OCI-M2 (cell line): Measurements from ENCODE around the gene SIKE1.
"Not testable (repeated sequence)": the region's sequence is repeated elsewhere in the genome, so short reads cannot be mapped to it uniquely, and the experiment has no call there.

ENCODE experiments used
- DNase-seq: peaks from one replicate; lab custom pipeline; 2025; ENCODE audit not compliant: unreplicated experiment; lab: John Stamatoyannopoulos, UW

The SIKE1 gene

DNA sequence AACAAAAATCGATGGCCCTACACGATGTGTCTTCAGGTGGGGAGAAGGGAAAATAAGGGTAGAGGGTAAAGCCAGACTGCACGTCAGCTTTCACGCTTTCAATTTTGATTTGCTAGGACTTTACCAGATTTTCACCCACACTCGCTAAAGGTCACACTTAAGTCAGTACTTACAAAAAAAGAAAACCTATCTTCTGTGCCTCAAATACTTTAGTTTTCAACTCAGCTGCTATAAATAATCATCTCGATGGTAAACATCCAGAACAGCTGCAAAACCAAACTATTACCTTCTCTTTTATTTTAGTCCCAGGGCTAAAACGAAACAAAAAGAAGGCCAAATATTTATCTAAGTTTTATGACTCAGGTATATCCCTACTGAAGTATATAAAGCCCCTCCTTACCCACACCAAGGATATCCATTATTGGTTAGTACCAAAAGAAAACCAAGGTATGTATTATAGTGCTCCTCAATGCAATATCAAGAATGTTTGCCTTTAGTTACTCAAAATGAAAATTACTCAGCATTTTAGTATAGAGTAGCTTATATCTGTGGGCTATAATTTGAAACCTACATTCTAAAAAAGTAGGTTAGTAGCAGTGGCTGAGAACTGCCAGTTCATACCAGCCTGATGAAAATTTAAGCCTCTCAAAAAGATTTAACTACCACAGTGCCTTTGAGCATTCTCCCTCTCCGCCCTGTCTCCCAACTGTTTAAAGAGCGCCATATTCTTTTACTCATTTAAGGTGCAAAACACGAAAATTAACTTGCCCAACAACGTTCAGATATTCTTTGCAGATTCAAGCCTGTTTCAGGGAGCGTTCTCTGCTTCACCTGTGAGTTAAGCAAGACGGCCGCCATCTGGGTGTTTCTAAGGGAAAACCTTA, 24.2 kb downstream of the SIKE1 start:
- DNase-seq: no peak

DNA sequence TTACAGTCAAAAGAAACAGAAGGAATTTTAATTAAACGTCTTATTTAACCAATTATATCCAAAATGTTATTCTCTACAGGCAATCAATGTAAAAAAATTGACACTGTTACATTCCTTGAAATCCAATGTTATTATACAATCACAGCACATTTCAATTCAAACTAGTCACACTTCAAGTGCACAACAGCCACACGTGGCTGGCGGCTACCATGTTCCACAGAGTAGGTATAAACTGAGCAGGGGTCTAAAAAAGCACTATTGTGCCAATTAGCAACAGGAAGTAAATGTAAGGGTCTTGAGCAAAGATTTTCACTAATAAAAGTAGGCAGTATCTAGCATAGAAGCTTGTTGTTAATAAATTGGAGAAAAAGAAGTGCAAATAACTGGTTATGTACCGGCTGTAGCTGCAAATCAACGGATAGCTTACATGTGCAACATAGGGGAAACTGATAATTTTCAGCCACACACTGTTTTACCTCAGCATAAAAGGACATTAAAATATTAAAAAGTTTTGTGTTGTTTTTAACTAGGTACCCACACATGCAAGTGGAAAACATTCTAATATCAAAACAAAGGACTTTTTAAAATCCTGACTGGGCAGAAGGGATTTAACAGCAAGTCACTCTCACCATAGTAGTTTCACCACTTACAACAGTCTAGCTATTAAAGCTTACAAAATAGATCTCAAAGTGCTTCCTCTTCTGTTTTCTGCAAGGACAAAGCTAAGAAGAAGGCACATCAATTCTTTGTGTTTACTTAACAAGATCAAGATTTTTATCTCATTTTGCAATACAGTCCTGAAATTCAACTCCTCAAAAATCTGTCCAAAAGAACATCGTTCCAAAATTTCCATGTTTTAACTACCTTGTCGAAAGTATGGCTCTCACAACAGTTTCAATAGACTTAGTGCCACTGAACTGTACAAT, 25.2 kb downstream of the SIKE1 start:
- no peak for DNase-seq

DNA sequence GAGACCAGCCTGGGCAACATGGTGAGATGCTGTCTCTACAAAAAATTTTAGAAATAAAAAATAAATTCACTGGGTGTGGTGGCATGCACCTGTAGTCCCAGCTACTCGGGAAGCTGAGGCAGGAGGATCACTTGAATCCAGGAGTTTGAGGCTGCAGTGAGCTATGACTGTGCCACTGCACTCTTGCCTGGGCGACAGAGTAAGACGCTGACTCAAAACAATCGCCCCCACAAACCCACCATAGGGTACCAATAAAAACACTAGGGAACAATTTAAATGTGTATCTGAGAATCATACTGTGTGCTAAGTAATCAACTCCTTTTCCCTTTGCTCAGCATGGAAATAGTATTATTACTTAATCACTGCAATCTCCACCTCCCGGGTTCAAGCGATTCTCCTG, 26.8 kb downstream of the SIKE1 start:
- DNase-seq: not testable (repeated sequence)

DNA sequence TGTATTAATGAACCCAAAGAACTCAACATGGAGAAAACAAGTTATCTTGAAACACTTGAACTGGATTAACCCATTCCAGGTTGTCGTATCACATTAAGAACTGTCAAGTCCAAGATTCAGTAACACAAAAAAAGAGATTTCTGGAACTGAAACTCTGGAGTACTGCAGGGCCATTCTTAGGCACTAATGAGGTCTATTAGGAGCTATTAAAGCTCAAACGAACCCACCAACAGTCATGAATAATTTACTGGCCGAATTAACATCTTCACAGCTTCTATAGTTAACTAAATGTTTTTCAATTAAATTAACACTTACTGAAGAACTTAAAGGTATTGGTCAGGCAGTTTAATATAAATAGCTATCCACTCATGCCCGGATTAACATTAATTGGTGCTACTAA, 27.3 kb downstream of the SIKE1 start:
- DNase-seq: no peak

DNA sequence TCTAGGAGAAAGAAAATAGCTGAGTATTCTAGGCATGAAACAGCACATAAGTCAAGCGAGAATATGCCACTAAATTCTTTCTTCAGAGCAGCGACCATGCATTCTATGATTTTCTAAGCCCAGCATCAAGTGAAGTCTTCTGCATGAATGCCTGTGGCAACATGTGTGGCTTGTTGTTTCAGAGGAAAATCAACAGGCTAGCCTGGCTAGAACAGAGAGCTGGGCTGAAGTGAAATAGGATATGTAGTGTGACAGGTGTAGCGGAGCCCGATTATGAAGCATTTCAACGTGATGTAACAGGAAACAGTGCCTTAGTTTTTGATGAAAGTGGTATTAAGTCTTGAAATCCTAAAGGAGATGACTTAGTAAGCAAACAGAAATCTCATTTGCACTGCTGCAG, 29.7 kb downstream of the SIKE1 start:
- no peak for DNase-seq

DNA sequence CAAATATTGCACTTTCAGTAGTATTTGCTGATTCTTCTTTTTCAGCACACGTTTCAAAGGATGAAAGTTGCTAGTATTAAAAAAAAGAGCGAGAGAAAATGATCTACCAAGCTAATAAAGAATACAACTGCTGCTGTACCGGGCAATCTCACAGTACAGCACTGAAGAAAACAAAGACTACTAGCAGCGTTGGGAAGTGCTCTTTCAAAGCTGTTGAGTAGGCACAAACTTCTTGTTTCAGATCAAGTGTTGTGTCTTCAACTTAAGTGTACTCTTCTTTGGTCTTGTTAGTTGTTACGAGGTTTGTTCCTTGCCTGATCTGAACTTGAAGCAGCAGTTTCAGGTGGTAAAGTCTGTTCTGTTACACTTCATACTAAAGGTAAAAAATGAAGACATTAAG, 30.6 kb downstream of the SIKE1 start:
- no peak for DNase-seq

DNA sequence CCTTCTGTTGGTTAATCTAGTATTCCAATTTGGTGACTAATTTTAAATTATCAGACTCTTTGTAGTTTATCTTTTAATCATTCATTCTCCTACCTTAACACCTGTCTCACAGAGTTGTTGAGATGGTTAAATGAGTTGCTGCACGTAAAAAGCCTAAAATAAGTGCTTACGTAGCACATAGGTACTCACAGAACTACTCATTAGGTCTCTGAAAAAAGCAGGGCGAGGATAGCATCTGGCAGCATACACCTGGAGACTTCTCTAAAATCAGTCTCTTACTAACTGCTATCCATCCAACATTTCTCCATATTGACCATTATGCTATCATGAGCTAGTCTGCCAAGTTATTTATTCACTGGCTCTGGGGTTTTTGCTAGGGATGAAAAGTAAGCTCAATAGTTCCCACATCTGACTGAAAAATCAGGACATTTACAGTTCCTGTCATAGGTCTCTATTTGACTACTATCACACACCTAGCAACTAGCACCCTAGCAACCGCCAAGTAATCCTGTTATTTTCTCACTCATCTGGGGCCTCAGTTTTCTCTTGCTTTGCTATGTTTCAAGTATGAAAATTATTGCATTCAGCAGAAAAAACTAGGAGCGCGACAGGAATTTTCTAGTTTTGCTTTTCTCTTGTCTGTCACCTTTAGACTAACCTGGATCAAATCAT, 33.9 kb downstream of the SIKE1 start:
- DNase-seq: no peak

DNA sequence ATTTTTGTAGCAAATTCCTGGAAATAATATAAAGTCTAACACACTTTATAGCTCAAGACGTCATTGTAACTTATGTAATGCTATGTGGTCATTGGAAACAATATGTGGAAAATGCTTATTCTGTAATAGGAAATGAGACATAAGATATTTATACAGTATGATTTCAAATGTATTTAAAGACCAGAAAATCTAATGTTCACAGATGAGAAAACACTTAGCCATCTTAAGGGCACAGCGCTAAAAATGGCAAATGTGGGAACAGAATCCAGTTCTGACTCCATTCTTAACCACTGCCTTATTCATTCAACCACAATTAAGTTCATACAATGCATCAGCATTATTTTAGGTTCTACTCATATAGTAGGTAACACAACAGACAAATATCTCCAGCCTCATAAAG, 35.2 kb downstream of the SIKE1 start:
- no peak for DNase-seq

DNA sequence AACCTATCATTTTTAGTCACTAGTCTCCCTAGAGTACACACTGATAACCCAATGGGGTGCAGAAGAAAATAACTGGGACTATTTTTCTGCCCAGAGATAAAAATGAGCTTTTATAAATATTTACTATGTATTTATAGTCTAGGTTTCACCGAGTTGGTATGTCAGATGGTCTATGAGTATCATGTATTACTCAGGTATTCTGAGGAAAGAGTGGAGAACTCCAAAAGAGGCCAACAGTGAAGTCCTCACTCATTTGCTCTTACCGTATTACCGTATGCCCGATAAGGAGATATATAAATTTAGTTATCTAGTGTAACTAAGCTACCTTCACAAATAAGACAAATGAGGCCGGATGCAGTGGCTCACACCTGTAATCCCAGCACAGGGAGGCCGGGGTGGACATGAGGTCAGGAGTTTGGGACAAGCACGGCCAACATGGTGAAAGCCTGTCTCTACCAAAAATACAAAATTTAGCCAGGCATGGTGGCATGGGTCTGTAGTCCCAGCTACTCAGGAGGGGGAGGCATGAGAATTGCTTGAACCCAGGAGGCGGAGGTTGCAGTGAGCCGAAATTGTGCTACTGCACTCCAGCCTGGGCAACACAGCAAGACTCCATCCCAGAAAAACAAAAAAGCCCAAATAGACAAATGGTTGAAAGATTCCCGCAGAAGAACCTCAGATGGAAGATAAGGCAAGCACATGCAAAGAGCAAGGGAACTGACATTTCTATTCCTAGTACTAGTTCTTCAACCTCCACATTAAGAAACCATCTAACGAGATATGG, 38.3 kb downstream of the SIKE1 start:
- no peak for DNase-seq

DNA sequence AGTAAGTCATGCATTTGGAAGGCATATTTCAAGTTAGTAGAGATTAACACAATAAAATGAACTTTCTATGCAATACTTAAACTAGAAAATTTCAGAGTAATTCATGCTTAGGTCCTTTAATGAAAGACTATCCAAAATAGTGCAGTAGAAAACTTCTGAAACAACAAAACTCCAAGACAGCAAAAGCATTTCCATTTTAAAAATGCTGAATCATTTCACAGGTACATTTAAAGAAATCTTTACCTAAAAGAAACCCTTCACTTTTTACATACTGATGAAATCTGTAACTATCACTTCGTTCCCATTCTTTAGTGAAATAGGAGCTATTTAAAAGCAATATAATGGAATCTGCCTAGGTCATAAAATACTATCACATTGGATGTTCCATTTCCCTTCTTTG, 40.2 kb downstream of the SIKE1 start:
- no peak for DNase-seq

DNA sequence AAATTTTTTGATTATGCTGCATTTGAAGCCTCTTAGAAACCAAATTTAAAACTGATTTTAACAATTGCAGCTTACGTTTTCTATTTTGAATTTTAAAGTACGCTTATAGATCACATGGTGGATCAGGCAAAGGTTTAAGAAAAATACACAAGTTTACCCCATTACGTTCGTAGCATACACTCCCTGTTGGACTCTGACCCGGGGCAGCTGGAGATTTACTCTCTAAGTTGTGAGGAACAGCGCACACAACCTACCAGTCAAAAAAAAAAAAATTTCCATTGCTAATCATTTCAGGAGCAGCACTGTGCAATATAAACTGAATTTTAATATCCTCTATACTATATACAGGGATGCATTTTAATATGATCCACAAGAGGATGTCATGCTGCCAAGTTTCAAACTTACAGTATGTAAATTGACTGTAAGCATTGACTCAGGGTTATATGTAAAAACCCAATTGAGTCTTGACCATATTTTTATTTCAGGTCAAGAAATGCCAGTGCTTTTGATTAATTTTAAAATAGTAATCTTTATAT, 43.1 kb downstream of the SIKE1 start:
- DNase-seq: no peak

DNA sequence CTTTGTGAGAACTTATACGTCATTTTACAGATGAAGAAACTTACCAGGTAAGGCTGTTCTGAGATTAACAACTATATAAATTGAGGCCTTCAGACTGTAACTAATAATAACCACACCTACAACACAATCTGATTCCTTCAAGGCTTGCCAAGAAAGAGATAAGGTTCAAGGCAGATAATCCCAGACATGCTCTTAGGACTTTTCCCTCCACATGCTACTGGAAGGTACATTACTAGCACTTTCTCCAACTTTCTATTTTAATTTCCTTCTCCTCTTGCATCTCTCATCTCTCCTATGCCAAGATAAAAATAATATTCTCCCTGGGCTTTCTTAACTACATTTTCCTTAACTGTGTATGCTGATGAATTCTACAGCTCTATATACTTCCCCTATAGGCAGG, 45.0 kb downstream of the SIKE1 start:
- no peak for DNase-seq

DNA sequence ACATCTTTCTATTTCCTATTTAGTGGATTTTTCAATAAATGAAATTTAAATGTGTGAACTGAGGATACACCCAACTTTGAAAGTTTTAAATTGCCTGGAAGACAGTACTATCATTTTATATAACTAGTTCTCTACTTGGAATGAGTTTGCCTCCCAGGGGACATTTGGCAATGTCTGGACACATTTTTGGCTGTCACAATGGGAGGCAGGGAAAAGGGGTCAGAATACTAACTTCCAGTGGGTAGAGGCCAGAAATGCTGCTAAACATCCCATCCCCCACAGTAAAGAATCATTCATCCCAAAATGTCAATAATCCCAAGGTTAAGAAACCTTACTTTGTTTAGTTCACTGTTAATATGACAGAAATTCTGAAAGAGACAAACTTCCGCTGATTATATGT, 50.7 kb downstream of the SIKE1 start:
- DNase-seq: no peak

DNA sequence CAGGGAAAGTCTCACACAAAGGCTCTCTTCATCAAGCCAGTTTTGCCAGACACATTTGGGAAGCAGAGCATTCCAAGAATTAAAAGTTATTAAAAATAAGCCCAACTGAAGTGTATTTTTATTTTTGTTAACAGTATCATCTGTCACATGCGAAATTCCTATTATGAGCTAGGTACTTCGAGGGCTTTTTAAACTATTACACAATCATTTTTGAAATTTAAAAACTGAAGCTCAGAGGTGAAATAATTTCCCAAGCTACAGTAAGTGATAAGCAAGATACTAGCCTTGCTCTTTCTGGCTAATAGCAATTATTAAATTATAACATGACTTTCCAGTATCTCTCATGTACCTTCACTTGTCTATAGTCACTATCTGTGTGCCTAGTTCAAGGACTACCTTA, 51.9 kb downstream of the SIKE1 start:
- no peak for DNase-seq

DNA sequence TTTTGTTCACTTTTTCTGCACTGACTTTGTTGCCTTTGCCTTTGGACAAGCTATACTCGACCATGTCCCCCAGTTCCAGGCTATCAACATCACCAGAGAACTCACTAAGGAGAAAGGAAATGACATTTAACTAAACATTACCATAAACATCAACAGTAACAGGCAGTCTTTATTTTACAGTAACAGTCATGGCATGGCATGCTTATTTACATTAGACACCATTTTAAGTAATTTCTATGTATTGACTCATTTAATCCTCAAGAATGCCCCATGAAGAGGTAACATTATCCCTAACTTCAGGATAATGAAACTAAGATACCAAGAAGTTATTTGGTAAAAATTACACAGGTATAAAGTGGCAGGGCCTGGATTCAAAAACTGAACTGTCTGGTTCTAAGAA, 55.3 kb downstream of the SIKE1 start:
- DNase-seq: no peak

DNA sequence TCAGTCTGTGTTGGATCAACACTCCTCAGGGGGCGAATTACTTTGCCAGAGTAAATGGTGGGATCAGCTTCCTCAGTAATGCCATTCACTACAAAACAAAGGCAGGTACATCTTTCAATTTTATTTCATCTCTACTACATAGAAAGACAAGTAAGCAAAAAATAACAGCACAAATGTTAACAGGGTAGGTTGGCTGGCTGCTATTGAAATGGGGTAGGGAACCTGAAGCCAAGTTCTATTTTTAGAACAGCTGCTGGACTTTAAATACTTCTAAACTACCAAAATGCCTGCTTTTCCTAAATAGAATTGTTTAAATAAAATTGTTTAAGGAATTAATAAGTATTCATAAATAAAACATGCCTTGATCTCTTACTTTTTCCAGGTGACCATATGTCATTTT, 56.6 kb downstream of the SIKE1 start:
- no peak for DNase-seq

DNA sequence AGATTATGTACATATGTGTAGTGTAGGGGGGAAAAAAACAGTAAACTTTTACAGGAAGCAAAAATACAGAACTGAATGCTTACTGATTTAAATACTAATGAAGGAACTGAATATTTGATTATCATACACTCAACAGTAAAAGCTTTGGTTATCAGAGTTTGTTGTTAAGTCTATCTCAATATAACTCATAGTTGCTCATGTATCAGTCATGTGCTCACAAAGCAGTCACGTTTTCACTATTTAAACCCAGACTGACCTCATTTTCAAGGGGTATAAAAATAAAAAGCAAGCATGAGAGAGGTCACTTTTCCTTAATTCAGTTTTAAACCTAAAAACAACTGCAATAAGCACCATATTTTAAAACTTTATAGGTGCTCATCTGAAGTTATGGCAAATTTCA, 57.0 kb downstream of the SIKE1 start:
- no peak for DNase-seq

DNA sequence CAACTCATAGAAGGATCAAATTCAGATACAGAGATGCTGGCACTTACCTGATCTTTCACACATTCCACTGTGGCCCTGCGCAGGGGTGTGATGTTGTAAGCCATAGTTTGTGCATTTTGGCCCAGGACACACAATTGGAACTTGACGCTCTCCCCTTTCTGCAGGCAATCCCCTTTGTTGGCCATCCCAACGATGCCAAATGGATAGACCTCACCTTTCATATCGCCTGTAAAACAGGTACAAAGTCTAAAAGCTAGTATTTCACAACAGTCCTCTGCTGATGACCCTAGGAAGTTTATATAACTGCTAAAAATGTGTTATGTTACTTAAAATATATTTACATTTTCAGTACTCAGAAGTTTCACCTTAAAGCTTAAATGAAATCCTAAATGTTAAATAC, 60.0 kb downstream of the SIKE1 start:
- DNase-seq: no peak
